GM18858 (cell line): ENCODE data around the gene ISL1.

Experiments used
- ATAC-seq: cut with Tn5 transposase; IDR thresholded peaks from one replicate; pipeline ENCODE4 v1.9.1; 2021; ENCODE audit not compliant: unreplicated experiment

ISL1 gene

GRCh38 chr5:51383131-51384121 is at the start of gene ISL1:
Gene ISL1, plus strand, starts transcription at chr5:51383448. Its CDS starts 224 bp downstream, at chr5:51383672.
- no peak for ATAC-seq

DNA sequence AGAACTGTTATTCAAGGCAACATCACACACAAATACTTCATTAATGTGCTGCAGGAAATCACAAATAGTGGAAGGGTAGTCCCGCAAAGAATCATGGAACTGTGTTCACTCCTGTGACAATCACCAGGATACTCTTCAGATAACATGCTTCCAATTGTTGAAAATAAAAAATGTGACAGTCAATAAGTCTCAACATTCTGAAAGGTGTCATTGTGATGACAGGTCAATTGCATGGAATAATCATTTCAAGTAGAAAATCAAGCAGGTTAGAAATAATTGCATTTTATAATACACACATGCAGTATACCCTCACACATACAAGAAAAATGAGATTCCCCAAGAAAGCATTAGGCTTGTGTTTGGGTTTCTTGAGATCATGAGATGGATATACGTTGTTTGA is 46.4 kb upstream of the ISL1 start:
- no peak for ATAC-seq

- ATAC-seq = no peak
These were observed 38.1 kb upstream of the ISL1 start for GRCh38 chr5:51345106-51345505.

DNA sequence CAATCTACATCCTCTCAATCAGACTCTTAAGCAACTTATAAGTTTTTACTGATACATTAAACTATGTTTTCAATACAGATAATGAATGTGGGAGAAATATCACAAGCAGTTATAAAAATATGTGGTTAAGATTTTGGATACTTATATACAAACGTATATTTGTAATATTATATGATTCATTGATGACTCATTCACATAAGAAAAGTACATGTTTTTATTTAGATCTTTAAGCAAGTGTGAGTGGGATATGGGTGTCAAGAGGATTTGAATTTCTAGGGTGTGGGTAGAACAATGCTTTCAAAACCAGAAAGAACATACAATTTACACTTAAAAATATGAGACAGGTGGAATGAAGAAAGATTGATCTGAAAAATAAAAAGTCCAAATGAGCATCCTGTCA is 36.1 kb upstream of the ISL1 start:
- no peak for ATAC-seq

- ATAC-seq = no peak
These were observed 35.5 kb upstream of the ISL1 start for GRCh38 chr5:51347704-51348103.

- ATAC-seq = no peak
These were observed 12.2 kb upstream of the ISL1 start for GRCh38 chr5:51371052-51371451.

GRCh38 chr5:51373880-51374523 is 9.2 kb upstream of the ISL1 start:
- ATAC-seq = no peak

GRCh38 chr5:51375084-51375483 is 8.2 kb upstream of the ISL1 start:
- no peak for ATAC-seq

- ATAC-seq = no peak
These were observed 6.7 kb upstream of the ISL1 start for GRCh38 chr5:51376509-51376908.

GRCh38 chr5:51377151-51378060 is 5.8 kb upstream of the ISL1 start:
- no peak for ATAC-seq

DNA sequence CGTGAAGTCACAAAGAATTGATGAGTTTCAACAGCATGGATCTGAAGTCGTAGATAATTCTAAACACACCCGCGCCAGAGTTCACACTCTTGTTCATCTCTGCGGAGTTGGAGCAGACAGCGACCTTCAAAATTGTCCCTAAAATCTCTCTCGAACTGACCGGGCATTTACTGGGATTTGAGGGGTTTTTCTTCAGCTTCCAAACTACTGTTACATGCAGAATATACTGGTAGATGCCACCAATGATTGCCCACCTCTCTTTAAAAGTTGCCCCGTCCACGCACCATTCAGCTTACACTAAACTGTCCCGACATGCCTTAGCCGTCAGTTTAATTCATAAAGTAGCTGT is 5.2 kb upstream of the ISL1 start:
- no peak for ATAC-seq

GRCh38 chr5:51378448-51379330 is 4.6 kb upstream of the ISL1 start:
- no peak for ATAC-seq

GRCh38 chr5:51379331-51379700 is 3.9 kb upstream of the ISL1 start:
- ATAC-seq = no peak

- ATAC-seq = no peak
These were observed 2.5 kb upstream of the ISL1 start for GRCh38 chr5:51380603-51381207.

DNA sequence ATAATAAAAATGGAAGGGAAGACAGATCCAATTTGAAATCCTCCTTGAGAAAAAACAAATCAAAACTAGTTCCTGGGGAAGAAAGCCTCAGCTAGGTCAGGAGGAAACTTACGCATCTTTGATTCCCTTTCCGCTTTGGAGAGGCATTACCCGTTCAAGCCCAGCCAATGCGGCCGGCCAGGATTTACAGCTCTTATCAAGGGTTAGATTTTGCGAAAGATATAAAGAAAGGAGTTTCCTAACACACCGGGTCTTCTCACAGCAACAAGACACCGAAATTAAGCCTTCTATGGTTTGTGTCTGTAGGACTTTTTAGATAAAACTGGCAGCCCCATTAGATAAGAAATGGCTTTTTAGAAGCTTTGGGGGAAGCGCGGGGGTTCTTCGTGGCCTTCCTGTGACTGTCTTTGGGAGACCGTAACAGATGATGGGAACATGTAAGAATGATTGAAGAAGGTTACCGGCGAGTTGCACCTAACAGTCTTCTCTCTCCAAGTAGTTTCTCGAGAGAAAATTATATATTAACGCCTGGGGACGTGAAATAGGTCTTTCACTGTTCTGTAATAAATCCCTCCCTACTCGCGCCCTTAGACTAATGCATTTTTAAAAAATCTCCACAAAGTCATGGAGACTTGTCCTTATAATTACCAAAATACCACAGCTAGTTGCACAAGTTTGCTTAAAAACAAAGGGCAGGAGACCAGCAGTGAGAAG is 1.3 kb upstream of the ISL1 start:
- no peak for ATAC-seq

DNA sequence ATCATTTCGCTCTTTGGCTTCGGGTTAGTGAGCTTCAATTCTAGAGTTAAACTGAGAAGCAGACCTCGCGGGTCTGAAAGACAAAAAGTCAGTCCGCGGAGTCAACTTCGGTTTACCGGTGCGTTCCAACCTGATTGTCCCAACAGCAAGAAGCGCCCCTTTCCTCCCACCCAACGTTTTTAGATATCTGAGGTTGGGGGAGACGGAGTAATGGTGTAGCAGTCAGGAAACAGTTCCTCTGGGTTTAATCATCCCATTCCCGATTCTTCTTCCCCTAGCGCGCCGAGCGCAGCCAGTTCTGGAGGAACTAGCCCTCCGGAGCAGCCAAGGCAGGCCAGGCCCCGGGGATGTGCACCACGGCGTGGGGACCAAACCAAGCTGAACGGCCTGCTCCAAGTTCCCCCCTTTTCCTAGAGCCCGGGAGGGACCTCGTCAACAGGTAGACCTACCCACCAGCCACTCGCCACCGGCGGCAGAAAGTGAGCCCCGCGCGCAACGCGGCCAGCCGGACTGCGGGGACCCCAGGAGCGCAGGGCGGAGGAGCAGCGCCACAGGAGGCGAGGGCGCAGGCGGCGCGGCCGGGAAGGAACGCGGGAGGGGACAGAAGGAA is 622 bp upstream of the ISL1 start:
- ATAC-seq = no peak

- no peak for ATAC-seq
These were observed 1.1 kb downstream of the ISL1 start for GRCh38 chr5:51384281-51384840.

DNA sequence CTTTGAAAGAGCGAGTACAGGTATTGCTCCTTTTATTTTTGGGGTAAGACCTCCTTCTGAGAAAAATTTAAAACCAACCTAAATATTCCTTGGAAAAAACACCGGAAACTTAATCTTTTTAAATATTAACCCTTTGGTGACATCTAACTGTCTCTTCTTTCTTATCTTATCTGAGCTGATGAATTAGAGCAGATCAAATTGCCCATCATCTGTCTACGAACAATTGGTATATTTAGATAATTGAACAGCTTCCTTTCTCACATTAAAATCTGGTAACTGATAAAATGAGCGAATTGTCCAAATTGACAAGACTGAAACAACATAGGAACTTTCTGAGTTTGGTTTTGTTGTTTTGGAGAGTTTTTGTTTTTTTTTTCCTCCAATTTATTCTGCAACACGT is 2.0 kb downstream of the ISL1 start:
- ATAC-seq = no peak
